PC-9 (cell line): ENCODE measurements around the gene BMPR1B. TPM values are rescaled to one million over a fixed set of nuclear protein-coding genes. Genes with fewer than 3 reads are reported as not detected.
A peak's percentile ranks its signal among the peaks of the same experiment; 100 is the strongest.

ENCODE experiments used
- BruUV-seq: library from RNA; stranded (reverse); fragments of 400-500 nt; replicated peaks from 2 replicates; lab custom pipeline; 2021; lab: Mats Ljungman, UMichigan
- CTCF ChIA-PET: fragments of 300-600 bp; sonication (Branson Sonifier 250); formaldehyde crosslinking; loops from one replicate; lab custom pipeline; 2022; ENCODE audit warnings: antibody characterized with exemption; lab: Charles Lee
- POLR2A ChIA-PET: fragments of 300-600 bp; sonication (Branson Sonifier 250); formaldehyde crosslinking; loops from one replicate; lab custom pipeline; 2022; ENCODE audit warnings: antibody characterized with exemption; ENCODE audit not compliant: unreplicated experiment; lab: Charles Lee
- DNase-seq, 2 experiments: peaks; one replicate each; pipeline versions ENCODE4 v3.0.0 to v3.0.0-alpha.2; 2015 to 2022; ENCODE audit warnings: mixed read lengths in 1 of 2
- H2AFZ ChIP-seq: fragments of 200-600 bp; sonication (generic); 2 replicates; pipeline ENCODE4 v1.8.1; 2017; ENCODE audit warnings: antibody characterized with exemption
- H3F3A ChIP-seq: fragments of 200-600 bp; sonication (generic); 2 replicates; pipeline ENCODE4 v1.8.1; 2017; ENCODE audit warnings: antibody characterized with exemption, mild to moderate bottlenecking, low read depth; ENCODE audit not compliant: insufficient read depth
- H3K27ac ChIP-seq: fragments of 200-600 bp; sonication (generic); 2 replicates; pipeline ENCODE4 v1.6.1; 2016; ENCODE audit warnings: mixed run types
- H3K27me3 ChIP-seq: fragments of 200-600 bp; sonication (generic); 2 replicates; pipeline ENCODE4 v1.6.1; 2016; ENCODE audit warnings: low read depth, mixed run types; ENCODE audit not compliant: insufficient read depth
- H3K36me3 ChIP-seq: fragments of 200-600 bp; sonication (generic); 2 replicates; pipeline ENCODE4 v1.6.1; 2016; ENCODE audit warnings: low read depth, mixed run types
- H3K4me1 ChIP-seq: fragments of 200-600 bp; sonication (generic); replicated peaks from 2 replicates; pipeline ENCODE4 v1.6.1; 2016; ENCODE audit warnings: mixed run types; ENCODE audit not compliant: insufficient read depth
- H3K4me2 ChIP-seq: fragments of 200-600 bp; sonication (generic); 2 replicates; pipeline ENCODE4 v1.6.1; 2017; ENCODE audit warnings: mixed run types
- H3K4me3 ChIP-seq: fragments of 200-600 bp; sonication (generic); 2 replicates; pipeline ENCODE4 v1.6.1; 2016; ENCODE audit warnings: mixed run types
- H3K79me2 ChIP-seq: fragments of 200-600 bp; sonication (generic); 2 replicates; pipeline ENCODE4 v1.6.1; 2017; ENCODE audit warnings: low read depth, mixed run types
- H3K9me2 ChIP-seq: fragments of 200-600 bp; sonication (generic); 2 replicates; pipeline ENCODE4 v1.8.1; 2017; ENCODE audit warnings: mild to moderate bottlenecking; ENCODE audit not compliant: insufficient read depth
- H3K9me3 ChIP-seq: fragments of 200-600 bp; sonication (generic); 2 replicates; pipeline ENCODE4 v1.8.1; 2016; ENCODE audit warnings: low read depth; ENCODE audit not compliant: insufficient read depth
- H4K20me1 ChIP-seq: fragments of 200-600 bp; sonication (generic); 2 replicates; pipeline ENCODE4 v1.8.1; 2017; ENCODE audit not compliant: insufficient read depth
- CTCF ChIP-seq: fragments of 200-600 bp; sonication (generic); conservative IDR thresholded peaks from 2 replicates; pipeline ENCODE4 v1.6.1; 2017; ENCODE audit warnings: mixed run types, antibody characterized with exemption, mild to moderate bottlenecking, moderate library complexity
- EZH2 ChIP-seq: fragments of 200-600 bp; sonication (generic); IDR thresholded peaks from 2 replicates; pipeline ENCODE4 v1.8.0; 2017; ENCODE audit warnings: antibody characterized with exemption, low read depth
- intact Hi-C: fragments of 100-400 bp; cut with micrococcal nuclease; formaldehyde crosslinking; loops from one replicate; pipeline ENCODE4 v1.10.0; 2022; ENCODE audit not compliant: unreplicated experiment
- total RNA-seq: library from RNA; stranded (reverse); gene quantifications from 2 replicates; pipeline ENCODE4 v1.2.3, GENCODE V29; 2021

BMPR1B gene
- total RNA-seq, 1 experiment from 2014 or later = 1.1 TPM

- Histone ChIP-seq H3K4me1 (no peaks in the 10 kb centered on the region), H3K9me2 (no peaks in the 10 kb centered on the region), H3K79me2 (no peaks in the 10 kb centered on the region), H3K27me3 (no peaks in the 10 kb centered on the region), H4K20me1 (no peaks in the 10 kb centered on the region), H3K36me3 (no peaks in the 10 kb centered on the region), H3K4me3 (no peak overlapping the region), H3F3A (no peaks in the 10 kb centered on the region), H2AFZ (no peak overlapping the region), H3K4me2 (no peak overlapping the region), H3K27ac (no peak overlapping the region), H3K9me3 (no peaks in the 10 kb centered on the region)
- POLR2A ChIA-PET = no interaction called here
- CTCF ChIA-PET = no interaction called here
- intact Hi-C loops = no loop called here
- no peak for TF ChIP-seq CTCF
- no peak for TF ChIP-seq EZH2
- no peak for DNase-seq
- BruUV-seq = no TSS peak
Measured at GRCh38 chr4:95122001-95122400, 364.2 kb downstream of the BMPR1B start.

GRCh38 chr4:95124906-95125504 lies 367.2 kb downstream of the BMPR1B start:
- DNase-seq = peak in 1 of 2 experiments; percentile 8
- H3K27me3 ChIP-seq = no peaks in the 10 kb centered on the region
- no TSS peak for BruUV-seq
- H2AFZ ChIP-seq = no peak overlapping the region
- no peak overlapping the region for H3K4me3 ChIP-seq
- H3F3A ChIP-seq = no peaks in the 10 kb centered on the region
- no peaks in the 10 kb centered on the region for H3K36me3 ChIP-seq
- no peak overlapping the region for H3K27ac ChIP-seq
- no peak for TF ChIP-seq EZH2
- TF ChIP-seq CTCF = peak; percentile 63
- no peaks in the 10 kb centered on the region for H3K4me1 ChIP-seq
- CTCF ChIA-PET = no interaction called here
- no peaks in the 10 kb centered on the region for H3K9me2 ChIP-seq
- no peaks in the 10 kb centered on the region for H3K9me3 ChIP-seq
- intact Hi-C loops = loop anchor here (5.0 kb wide), 2 partner anchors 503 to 823 kb away; no protein-coding TSS in a partner anchor
- H4K20me1 ChIP-seq = no peaks in the 10 kb centered on the region
- POLR2A ChIA-PET = no interaction called here
- no peak overlapping the region for H3K4me2 ChIP-seq
- no peaks in the 10 kb centered on the region for H3K79me2 ChIP-seq

- no peak for DNase-seq
- Histone ChIP-seq H3K27ac (no peak overlapping the region), H3K36me3 (no peaks in the 10 kb centered on the region), H3K4me1 (peaks cover 4% of the 10 kb centered on the region; the same call in 1 of the 2 replicates), H3F3A (no peaks in the 10 kb centered on the region), H3K9me3 (no peaks in the 10 kb centered on the region), H3K27me3 (no peaks in the 10 kb centered on the region), H4K20me1 (no peaks in the 10 kb centered on the region), H3K79me2 (no peaks in the 10 kb centered on the region), H3K4me3 (no peak overlapping the region), H3K9me2 (no peaks in the 10 kb centered on the region), H2AFZ (no peak overlapping the region), H3K4me2 (no peak overlapping the region)
- intact Hi-C loops = loop anchor here (5.0 kb wide), 2 partner anchors 507 to 827 kb away; no protein-coding TSS in a partner anchor
- no peak for TF ChIP-seq CTCF
- ChIA-PET POLR2A (no interaction called here), CTCF (no interaction called here)
- no TSS peak for BruUV-seq
Measured at GRCh38 chr4:95129031-95129430, 371.3 kb downstream of the BMPR1B start.
